HG03439 (cell line): ENCODE measurements around the gene ACOX3.
"Not testable (repeated sequence)": the region's sequence is repeated elsewhere in the genome, so short reads cannot be mapped to it uniquely, and the experiment has no call there.

Source experiments
- ATAC-seq: cut with Tn5 transposase; IDR thresholded peaks from one replicate; pipeline ENCODE4 v1.9.1; 2021; ENCODE audit warnings: mild to moderate bottlenecking, moderate library complexity; ENCODE audit not compliant: unreplicated experiment

The ACOX3 gene

GRCh38 chr4:8391071-8391470, 49.5 kb downstream of the ACOX3 start:
- no peak for ATAC-seq

GRCh38 chr4:8390577-8390976, 49.9 kb downstream of the ACOX3 start:
- no peak for ATAC-seq

GRCh38 chr4:8388528-8388870, 52.0 kb downstream of the ACOX3 start:
- ATAC-seq: no peak

GRCh38 chr4:8387615-8388527, 52.7 kb downstream of the ACOX3 start:
- ATAC-seq: no peak

- no peak for ATAC-seq
These were observed 53.3 kb downstream of the ACOX3 start for GRCh38 chr4:8387194-8387593.

- ATAC-seq: no peak
These were observed 53.8 kb downstream of the ACOX3 start for GRCh38 chr4:8386731-8387130.

- ATAC-seq: not testable (repeated sequence)
These were observed 54.4 kb downstream of the ACOX3 start for GRCh38 chr4:8386131-8386530.

- ATAC-seq: no peak
These were observed 54.9 kb downstream of the ACOX3 start for GRCh38 chr4:8385611-8386010.

GRCh38 chr4:8385106-8385505, 55.4 kb downstream of the ACOX3 start:
- no peak for ATAC-seq

- ATAC-seq: no peak
These were observed 56.0 kb downstream of the ACOX3 start for GRCh38 chr4:8384397-8385060.

GRCh38 chr4:8383451-8384160, 56.9 kb downstream of the ACOX3 start:
- no peak for ATAC-seq

- ATAC-seq: no peak
These were observed 57.5 kb downstream of the ACOX3 start for GRCh38 chr4:8383016-8383415.

GRCh38 chr4:8381814-8382581, 58.5 kb downstream of the ACOX3 start:
- no peak for ATAC-seq

GRCh38 chr4:8380511-8381415, 59.8 kb downstream of the ACOX3 start:
- no peak for ATAC-seq

GRCh38 chr4:8379771-8380170, 60.8 kb downstream of the ACOX3 start:
- no peak for ATAC-seq

- no peak for ATAC-seq
These were observed 61.2 kb downstream of the ACOX3 start for GRCh38 chr4:8379281-8379680.

- ATAC-seq: no peak
These were observed 61.7 kb downstream of the ACOX3 start for GRCh38 chr4:8378776-8379175.

GRCh38 chr4:8378101-8378724, 62.3 kb downstream of the ACOX3 start:
- no peak for ATAC-seq
